ENCODE results near the gene EPB41L1. TPM values are rescaled to one million over a fixed set of nuclear protein-coding genes. Genes with fewer than 3 reads are reported as not detected.

EPB41L1 gene
- total RNA-seq, 1 donor from 2014 or later: 30.6 TPM

DNA sequence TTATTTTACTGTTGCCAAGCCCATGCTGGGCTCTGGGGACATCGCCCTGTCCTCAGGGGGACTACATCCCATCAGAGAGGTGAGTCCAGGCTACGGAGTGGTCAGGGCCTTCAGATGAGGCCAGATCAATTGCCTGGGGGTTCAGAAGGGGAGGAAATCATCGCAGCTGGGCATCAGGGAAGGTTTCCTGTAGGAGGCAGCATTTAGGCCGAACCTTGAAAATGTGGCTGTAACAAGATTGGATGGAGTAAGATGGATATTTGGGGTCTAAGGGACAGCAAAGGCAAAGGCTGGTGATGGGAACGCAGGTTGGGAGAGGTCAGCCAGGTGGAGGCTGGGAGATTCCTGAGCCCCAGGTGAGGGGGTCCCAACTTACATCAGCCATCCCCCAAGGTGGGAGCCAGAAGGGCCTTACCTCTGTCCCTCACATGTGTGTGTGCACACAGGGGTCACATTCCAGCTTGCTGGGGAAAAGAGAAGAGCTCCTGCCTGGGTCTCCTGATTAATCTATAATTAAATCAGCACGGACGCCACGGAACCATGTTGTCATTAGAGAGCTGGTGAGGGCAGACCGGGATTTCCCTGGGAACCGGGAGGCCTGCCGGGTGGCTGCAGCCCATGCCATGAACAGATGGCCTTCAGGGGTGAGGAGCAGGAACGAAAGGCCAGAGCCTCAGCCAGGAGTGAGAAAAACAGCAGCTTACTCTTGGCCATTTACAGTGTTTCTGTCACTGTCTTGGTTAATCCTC is 121.1 kb downstream of the EPB41L1 start:
- TF ChIP-seq, protein P1, sequence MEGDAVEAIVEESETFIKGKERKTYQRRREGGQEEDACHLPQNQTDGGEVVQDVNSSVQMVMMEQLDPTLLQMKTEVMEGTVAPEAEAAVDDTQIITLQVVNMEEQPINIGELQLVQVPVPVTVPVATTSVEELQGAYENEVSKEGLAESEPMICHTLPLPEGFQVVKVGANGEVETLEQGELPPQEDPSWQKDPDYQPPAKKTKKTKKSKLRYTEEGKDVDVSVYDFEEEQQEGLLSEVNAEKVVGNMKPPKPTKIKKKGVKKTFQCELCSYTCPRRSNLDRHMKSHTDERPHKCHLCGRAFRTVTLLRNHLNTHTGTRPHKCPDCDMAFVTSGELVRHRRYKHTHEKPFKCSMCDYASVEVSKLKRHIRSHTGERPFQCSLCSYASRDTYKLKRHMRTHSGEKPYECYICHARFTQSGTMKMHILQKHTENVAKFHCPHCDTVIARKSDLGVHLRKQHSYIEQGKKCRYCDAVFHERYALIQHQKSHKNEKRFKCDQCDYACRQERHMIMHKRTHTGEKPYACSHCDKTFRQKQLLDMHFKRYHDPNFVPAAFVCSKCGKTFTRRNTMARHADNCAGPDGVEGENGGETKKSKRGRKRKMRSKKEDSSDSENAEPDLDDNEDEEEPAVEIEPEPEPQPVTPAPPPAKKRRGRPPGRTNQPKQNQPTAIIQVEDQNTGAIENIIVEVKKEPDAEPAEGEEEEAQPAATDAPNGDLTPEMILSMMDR (conservative IDR thresholded peaks at IDR 0.05): no peak
- Mint-ChIP-seq H3K4me1 (peaks cover 13% of the 10 kb centered on the region), H3K9me3 (no peaks in the 10 kb centered on the region), H3K4me3 (no peak overlapping the region), H3K27ac (ENCODE audit: unreplicated experiment) (no peak overlapping the region), H3K36me3 (ENCODE audit: low read depth) (no peaks in the 10 kb centered on the region), H3K27me3 (ENCODE audit: low read depth) (peaks cover 13% of the 10 kb centered on the region)
- no peak for DNase-seq (ENCODE audit: low read depth, low spot score)

DNA sequence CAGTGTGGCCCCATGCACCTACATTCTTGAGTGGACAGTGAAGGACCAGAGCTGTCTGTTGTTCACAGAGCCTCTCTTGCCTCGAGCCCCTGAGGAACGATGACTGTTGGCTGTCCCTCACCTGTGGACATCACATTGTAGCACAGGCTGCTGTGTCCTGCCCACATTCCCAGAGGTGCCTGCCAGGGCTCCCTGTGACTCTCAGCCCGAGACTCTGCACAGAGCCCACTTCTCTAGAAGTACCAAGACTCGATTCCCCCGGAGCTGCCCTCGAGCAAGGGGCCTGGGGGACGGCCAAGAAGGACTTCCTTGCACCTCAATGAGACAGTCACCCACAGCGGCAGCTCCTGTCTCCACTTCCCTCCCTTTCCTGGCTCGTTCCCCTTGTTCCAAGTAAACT is 123.0 kb downstream of the EPB41L1 start:
- Mint-ChIP-seq H3K36me3 (ENCODE audit: low read depth) (no peaks in the 10 kb centered on the region), H3K4me3 (no peak overlapping the region), H3K4me1 (peaks cover 13% of the 10 kb centered on the region), H3K27ac (ENCODE audit: unreplicated experiment) (no peak overlapping the region), H3K27me3 (ENCODE audit: low read depth) (peaks cover 21% of the 10 kb centered on the region), H3K9me3 (no peaks in the 10 kb centered on the region)
- no peak for DNase-seq (ENCODE audit: low read depth, low spot score)
- TF ChIP-seq, protein P1 (conservative IDR thresholded peaks at IDR 0.05): no peak

DNA sequence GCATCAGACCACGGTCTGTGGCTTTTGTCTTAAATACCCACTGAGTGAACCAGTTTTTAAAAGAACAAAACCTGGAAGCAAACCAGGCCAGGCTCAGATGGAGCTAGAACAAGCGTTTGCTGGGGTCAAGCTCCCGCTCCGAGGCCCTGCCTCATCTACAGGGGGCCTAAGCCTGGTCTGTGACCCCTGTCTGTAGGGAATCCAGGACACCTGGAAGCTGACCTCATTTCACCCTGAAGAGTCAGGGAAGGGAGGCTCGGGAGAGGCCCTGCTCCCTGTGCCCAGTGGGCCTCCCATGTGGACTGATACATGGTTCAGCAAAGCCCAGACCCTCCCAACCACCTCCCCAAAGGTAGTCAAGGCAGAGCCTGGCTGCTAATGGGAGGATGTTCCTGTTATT is 124.8 kb downstream of the EPB41L1 start:
- TF ChIP-seq, protein P1 (conservative IDR thresholded peaks at IDR 0.05): no peak
- no peaks in the 10 kb centered on the region for H3K36me3 Mint-ChIP-seq (ENCODE audit: low read depth)
- H3K4me1 Mint-ChIP-seq: peaks cover 3% of the 10 kb centered on the region
- H3K27ac Mint-ChIP-seq (ENCODE audit: unreplicated experiment): no peak overlapping the region
- peaks cover 35% of the 10 kb centered on the region for H3K27me3 Mint-ChIP-seq (ENCODE audit: low read depth)
- no peaks in the 10 kb centered on the region for H3K9me3 Mint-ChIP-seq
- H3K4me3 Mint-ChIP-seq: no peak overlapping the region
- no peak for DNase-seq (ENCODE audit: low read depth, low spot score)

DNA sequence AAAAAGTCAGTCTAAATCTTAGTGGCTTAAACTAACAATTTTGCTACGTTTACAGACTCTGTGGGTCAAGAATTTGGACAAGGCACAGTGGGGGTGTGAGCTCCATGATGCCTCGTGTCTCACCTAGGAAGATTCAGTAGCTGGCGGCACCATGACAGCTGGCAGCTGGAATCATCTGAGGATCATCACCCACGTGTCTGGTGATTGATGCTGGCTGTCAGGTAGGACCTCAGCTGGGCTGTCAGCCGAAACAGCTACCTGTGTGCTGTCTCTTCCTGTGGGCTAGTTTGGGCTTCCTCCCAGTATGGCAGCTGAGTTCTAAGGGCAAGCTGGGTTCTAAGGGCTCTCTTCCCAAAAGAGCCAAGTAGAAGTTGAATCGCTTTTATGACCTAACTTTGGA is 125.2 kb downstream of the EPB41L1 start:
- Mint-ChIP-seq H3K4me1 (no peaks in the 10 kb centered on the region), H3K27me3 (ENCODE audit: low read depth) (peaks cover 38% of the 10 kb centered on the region), H3K36me3 (ENCODE audit: low read depth) (no peaks in the 10 kb centered on the region), H3K27ac (ENCODE audit: unreplicated experiment) (no peak overlapping the region), H3K9me3 (no peaks in the 10 kb centered on the region), H3K4me3 (no peak overlapping the region)
- DNase-seq (ENCODE audit: low read depth, low spot score): no peak
- TF ChIP-seq, protein P1 (conservative IDR thresholded peaks at IDR 0.05): no peak

DNA sequence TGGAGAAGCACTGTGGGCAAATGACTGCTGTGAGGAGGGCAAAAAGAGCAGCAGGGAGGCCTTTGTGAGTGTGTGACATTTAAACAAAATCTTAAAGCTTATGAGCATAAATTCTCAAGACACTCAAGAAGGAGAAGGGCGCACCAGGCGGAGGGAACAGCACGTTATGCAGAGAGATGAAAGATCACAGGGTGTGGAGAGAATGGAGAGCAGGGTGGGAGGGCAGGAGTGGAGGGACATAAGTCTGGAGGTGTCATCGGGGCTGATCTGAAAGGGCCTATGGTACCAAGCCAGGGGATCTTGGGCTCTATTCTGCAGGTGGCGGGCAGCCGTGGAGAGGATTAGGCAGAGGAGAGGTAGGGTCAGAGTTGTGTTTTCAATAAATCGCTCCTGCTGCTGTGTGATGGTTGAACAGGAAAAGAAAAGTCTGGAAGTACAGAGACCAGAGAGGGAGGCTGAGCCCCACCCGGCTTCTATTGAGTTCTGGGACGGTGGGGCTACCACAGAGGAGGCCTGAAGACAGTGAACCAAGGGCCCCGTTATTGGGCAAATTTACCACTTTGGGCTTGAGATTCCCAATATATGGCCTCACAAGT is 127.3 kb downstream of the EPB41L1 start:
- no peak overlapping the region for H3K4me3 Mint-ChIP-seq
- no peak overlapping the region for H3K27ac Mint-ChIP-seq (ENCODE audit: unreplicated experiment)
- no peaks in the 10 kb centered on the region for H3K36me3 Mint-ChIP-seq (ENCODE audit: low read depth)
- H3K9me3 Mint-ChIP-seq: no peaks in the 10 kb centered on the region
- H3K27me3 Mint-ChIP-seq (ENCODE audit: low read depth): peaks cover 43% of the 10 kb centered on the region
- TF ChIP-seq, protein P1 (conservative IDR thresholded peaks at IDR 0.05): no peak
- DNase-seq (ENCODE audit: low read depth, low spot score): no peak
- H3K4me1 Mint-ChIP-seq: no peaks in the 10 kb centered on the region

Other genes with a start within 250 kb of the EPB41L1 start
- gene SCAND1, start 200.2 kb upstream of the EPB41L1 start, total RNA-seq: 77.8 and 82.1 TPM in 2 replicates
- 5.6 and 7.4 TPM in 2 replicates for gene CNBD2, start 186.2 kb upstream of the EPB41L1 start, total RNA-seq
- gene AAR2, start 81.7 kb downstream of the EPB41L1 start, total RNA-seq: 33.0 and 33.2 TPM in 2 replicates
- 95.6 and 105 TPM in 2 replicates for gene DLGAP4, start 151.6 kb downstream of the EPB41L1 start, total RNA-seq